ENCODE data around the gene ZFP62.
"Not testable (repeated sequence)": the region's sequence is repeated elsewhere in the genome, so short reads cannot be mapped to it uniquely, and the experiment has no call there.

Gene ZFP62

GRCh38 chr5:180860887-180861822, at the start of gene ZFP62:
TSS of gene ZFP62 (minus strand) at chr5:180861276. CDS start at chr5:180861219, 57 bp downstream.
- no peaks in the 10 kb centered on the region for H3K27me3 Mint-ChIP-seq
- peaks cover 17% of the 10 kb centered on the region for H3K4me1 Mint-ChIP-seq (ENCODE audit: low read depth)
- peak within 1 kb of the TSS; percentile 94 for H3K4me3 Mint-ChIP-seq
- peaks cover under 1% of the 10 kb centered on the region for H3K36me3 Mint-ChIP-seq
- H3K27ac Mint-ChIP-seq, result peak within 1 kb of the TSS; percentile 92
- H3K9me3 Mint-ChIP-seq (ENCODE audit: low read depth), result no peaks in the 10 kb centered on the region

- Mint-ChIP-seq H3K4me3 (no peak overlapping the region), H3K36me3 (no peaks in the 10 kb centered on the region), H3K4me1 (ENCODE audit: low read depth) (no peaks in the 10 kb centered on the region), H3K27me3 (peaks cover 4% of the 10 kb centered on the region), H3K9me3 (ENCODE audit: low read depth) (no peaks in the 10 kb centered on the region), H3K27ac (no peak overlapping the region)
These were observed 49.7 kb upstream of the ZFP62 start for GRCh38 chr5:180910735-180911134.

GRCh38 chr5:180910182-180910581, 49.1 kb upstream of the ZFP62 start:
- no peaks in the 10 kb centered on the region for H3K36me3 Mint-ChIP-seq
- H3K27me3 Mint-ChIP-seq, result peaks cover 5% of the 10 kb centered on the region
- H3K4me3 Mint-ChIP-seq, result no peak overlapping the region
- no peaks in the 10 kb centered on the region for H3K9me3 Mint-ChIP-seq (ENCODE audit: low read depth)
- no peak overlapping the region for H3K27ac Mint-ChIP-seq
- no peaks in the 10 kb centered on the region for H3K4me1 Mint-ChIP-seq (ENCODE audit: low read depth)

DNA sequence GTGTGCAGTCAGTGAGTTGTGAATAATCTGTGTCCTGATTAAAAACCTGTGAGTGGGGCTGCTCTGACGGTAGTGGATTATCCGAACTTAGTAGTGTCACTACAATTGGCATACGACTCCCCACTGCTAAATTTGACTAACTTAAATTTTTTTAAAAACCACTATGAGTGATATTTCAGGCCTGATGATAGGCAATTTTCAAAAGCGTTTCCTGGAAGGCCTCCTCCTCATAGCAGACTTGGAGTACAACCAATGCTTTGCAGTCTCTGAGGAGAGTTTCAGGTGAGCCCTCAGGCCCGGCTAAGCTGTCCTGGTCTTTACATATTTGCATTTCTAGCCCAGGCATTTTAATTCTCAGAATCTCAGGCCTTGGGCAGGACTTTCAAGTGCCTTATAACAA, 48.7 kb upstream of the ZFP62 start:
- no peaks in the 10 kb centered on the region for H3K9me3 Mint-ChIP-seq (ENCODE audit: low read depth)
- peaks cover 5% of the 10 kb centered on the region for H3K27me3 Mint-ChIP-seq
- H3K27ac Mint-ChIP-seq, result no peak overlapping the region
- no peaks in the 10 kb centered on the region for H3K36me3 Mint-ChIP-seq
- H3K4me3 Mint-ChIP-seq, result no peak overlapping the region
- H3K4me1 Mint-ChIP-seq (ENCODE audit: low read depth), result no peaks in the 10 kb centered on the region

DNA sequence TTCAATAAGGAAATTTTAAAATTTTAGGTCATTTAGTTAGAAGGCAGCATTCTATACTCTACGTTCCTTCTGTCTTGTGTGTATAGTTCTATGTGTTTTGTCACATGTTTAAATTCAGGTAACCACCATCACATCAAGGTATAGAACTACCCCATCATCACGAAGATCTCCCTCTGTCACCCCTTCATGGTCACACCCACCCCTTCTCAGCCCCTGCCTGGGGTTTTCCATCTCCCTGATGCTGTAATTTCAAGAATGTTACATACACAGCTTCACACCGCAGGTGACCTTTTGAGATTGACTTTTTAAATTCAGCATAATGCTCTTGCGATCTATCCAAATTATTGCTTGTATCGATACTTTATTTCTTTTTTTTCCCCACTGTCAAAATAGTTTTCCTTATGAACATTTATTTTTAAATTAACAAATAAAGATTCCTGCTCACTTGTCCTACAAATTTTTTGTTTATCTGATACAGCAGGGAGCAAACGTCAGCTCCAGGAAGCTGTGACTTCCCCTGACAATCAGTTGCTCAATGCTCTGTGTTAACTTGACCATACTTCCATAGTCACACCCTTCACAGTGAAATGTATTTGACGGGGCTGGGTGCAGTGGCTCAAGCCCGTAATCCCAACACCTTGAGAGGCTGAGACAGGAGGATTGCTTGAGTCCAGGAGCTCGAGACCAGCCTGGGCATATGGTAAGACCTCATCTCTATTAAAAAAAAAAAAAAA, 48.1 kb upstream of the ZFP62 start:
- Mint-ChIP-seq H3K27me3 (peaks cover 5% of the 10 kb centered on the region), H3K27ac (no peak overlapping the region), H3K9me3 (ENCODE audit: low read depth) (no peaks in the 10 kb centered on the region), H3K36me3 (no peaks in the 10 kb centered on the region), H3K4me3 (no peak overlapping the region), H3K4me1 (ENCODE audit: low read depth) (no peaks in the 10 kb centered on the region)

DNA sequence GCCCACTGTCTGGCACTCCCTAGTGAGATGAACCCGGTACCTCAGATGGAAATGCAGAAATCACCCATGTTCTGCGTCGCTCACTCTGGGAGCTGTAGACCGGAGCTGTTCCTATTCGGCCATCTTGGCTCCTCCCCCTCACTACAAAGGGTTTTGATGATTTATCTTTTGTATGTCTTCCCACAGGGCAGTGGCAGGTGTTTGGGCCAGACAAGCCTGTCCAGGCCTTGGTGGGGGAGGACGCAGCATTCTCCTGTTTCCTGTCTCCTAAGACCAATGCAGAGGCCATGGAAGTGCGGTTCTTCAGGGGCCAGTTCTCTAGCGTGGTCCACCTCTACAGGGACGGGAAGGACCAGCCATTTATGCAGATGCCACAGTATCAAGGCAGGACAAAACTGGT, 47.3 kb upstream of the ZFP62 start:
- Mint-ChIP-seq H3K36me3 (no peaks in the 10 kb centered on the region), H3K4me3 (no peak overlapping the region), H3K27me3 (peaks cover 5% of the 10 kb centered on the region), H3K4me1 (ENCODE audit: low read depth) (no peaks in the 10 kb centered on the region), H3K27ac (no peak overlapping the region), H3K9me3 (ENCODE audit: low read depth) (no peaks in the 10 kb centered on the region)

DNA sequence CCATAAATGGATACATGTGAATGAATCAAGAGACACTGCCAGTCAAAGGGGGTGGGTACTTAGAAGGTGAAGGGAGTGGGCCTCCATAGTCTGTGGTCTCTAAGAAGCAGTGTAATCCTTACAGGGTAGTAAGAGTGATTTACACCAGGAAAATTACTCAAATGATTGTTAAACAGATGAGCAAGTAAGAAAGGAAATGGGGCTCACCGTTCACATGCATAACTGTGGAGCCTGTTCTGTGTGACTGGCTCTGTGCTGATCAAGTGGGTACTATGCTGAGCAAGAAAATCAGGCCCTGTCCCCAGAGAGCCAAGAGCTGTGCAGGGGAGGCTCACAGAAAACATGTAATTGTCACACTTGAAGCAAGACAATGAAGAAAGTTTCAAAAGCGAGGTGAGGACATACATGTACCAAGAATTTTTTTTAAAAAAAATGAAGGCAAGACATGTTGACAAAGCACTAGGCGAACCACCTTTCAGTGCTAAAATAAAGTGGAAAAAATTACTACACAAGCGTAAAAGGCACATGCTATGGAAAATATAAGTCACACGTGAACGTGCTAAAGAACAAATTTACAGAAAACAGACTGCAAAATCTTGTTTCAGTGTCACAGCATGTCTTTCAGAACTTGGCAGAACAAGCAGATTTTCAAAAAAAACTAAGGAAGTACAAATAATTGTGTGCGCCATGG, 40.4 kb upstream of the ZFP62 start:
- no peaks in the 10 kb centered on the region for H3K4me1 Mint-ChIP-seq (ENCODE audit: low read depth)
- peaks cover 1% of the 10 kb centered on the region for H3K27me3 Mint-ChIP-seq
- H3K27ac Mint-ChIP-seq, result no peak overlapping the region
- H3K36me3 Mint-ChIP-seq, result no peaks in the 10 kb centered on the region
- H3K4me3 Mint-ChIP-seq, result no peak overlapping the region
- H3K9me3 Mint-ChIP-seq (ENCODE audit: low read depth), result no peaks in the 10 kb centered on the region

GRCh38 chr5:180900178-180900577, 39.1 kb upstream of the ZFP62 start:
- Mint-ChIP-seq H3K27me3 (no peaks in the 10 kb centered on the region), H3K9me3 (ENCODE audit: low read depth) (no peaks in the 10 kb centered on the region), H3K27ac (no peak overlapping the region), H3K36me3 (no peaks in the 10 kb centered on the region), H3K4me1 (ENCODE audit: low read depth) (no peaks in the 10 kb centered on the region), H3K4me3 (no peak overlapping the region)

DNA sequence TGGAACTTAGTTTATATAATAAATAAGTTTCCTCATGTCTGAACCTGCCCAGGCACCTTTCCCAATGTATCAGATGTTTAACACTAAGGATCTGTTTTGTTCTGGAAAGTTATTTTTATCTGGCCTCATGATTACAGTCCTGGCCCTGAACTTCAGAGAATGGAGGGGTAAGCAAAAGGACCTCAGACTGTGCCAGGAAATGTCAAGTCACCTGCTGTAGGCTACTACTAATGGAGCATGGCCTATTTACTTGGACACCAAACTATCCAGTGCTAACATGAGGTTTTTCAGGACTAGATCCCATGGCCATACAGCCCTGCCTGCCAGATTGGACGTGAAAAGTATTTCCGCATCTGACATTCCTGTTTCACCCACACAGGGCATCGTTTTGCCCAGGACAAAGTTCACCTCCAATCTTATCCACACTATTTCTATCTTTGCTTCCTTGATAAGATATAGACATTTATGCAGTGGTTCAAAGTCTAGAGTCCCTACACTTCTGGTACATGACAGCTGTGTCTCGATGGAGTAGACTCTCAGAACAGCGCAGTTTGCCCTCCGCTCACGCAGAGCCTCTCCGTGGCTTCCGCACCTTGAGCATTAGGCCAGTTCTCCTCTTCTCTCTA, 37.7 kb upstream of the ZFP62 start, which contains the start of gene BTNL8:
Gene BTNL8 (plus strand): TSS at position 539 of the 626 bp plus-strand sequence. CDS start 152 bp downstream, outside the sequence.
- no peaks in the 10 kb centered on the region for H3K27me3 Mint-ChIP-seq
- no peaks in the 10 kb centered on the region for H3K4me1 Mint-ChIP-seq (ENCODE audit: low read depth)
- no peak within 1 kb of the TSS for H3K4me3 Mint-ChIP-seq
- no peaks in the 10 kb centered on the region for H3K9me3 Mint-ChIP-seq (ENCODE audit: low read depth)
- no peaks in the 10 kb centered on the region for H3K36me3 Mint-ChIP-seq
- H3K27ac Mint-ChIP-seq, result no peak within 1 kb of the TSS

GRCh38 chr5:180895330-180895729, 34.3 kb upstream of the ZFP62 start:
- H3K4me3 Mint-ChIP-seq; H3K9me3 Mint-ChIP-seq (ENCODE audit: low read depth); H3K27me3 Mint-ChIP-seq; H3K4me1 Mint-ChIP-seq (ENCODE audit: low read depth); H3K27ac Mint-ChIP-seq; H3K36me3 Mint-ChIP-seq: not testable (repeated sequence)

DNA sequence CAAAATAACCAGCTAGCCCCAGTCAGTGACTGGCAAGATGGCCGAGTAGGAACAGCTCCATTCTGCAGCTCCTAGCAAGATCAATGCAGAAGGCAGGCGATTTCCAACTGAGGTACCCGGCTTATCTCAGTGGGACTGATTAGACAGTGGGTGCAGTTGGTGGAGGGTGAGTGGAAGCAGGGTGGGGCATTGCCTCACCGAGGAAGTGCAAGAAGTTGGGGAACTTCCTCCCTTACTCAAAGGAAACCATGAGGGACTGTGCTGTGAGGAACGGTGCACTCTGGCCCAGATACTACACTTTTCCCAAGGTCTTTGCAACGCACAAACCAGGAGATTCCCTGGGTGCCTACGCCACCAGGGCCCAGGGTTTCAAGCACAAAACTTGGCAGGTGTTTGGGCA, 28.3 kb upstream of the ZFP62 start:
- H3K27me3 Mint-ChIP-seq, result peaks cover 15% of the 10 kb centered on the region
- no peak overlapping the region for H3K27ac Mint-ChIP-seq
- H3K36me3 Mint-ChIP-seq, result peaks cover 2% of the 10 kb centered on the region
- H3K4me3 Mint-ChIP-seq, result no peak overlapping the region
- H3K9me3 Mint-ChIP-seq (ENCODE audit: low read depth), result no peaks in the 10 kb centered on the region
- no peaks in the 10 kb centered on the region for H3K4me1 Mint-ChIP-seq (ENCODE audit: low read depth)

DNA sequence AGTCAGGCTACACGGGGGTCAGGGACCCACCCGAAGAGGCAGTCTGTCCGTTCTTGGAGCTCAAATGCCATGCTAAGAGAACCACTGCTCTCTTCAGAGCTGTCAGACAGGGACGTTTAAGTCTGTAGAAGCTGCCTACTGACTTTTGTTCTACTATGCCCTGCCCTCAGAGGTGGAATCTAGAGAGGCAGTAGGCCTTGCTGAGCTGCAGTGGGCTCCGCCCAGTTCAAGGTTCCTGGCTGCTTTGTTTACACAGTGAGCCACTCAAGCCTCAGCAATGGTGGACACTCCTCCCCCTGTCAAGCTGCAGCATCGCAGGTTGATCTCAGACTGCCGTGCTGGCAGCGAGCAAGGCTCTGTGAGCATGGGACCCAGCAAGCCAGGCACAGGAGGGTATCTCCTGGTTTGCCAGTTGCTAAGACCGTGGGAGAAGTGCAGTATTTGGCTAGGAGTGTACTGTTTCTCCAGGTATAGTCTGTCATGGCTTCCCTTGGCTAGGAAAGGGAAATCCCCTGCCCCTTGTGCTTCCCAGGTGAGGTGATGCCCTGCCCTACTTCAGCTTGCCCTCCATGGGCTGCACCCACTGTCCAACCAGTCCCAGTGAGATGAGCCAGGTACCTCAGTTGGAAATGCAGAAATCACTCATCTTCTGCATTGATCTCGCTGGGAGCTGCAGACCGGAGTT, 24.9 kb upstream of the ZFP62 start:
- H3K4me3 Mint-ChIP-seq; H3K36me3 Mint-ChIP-seq; H3K4me1 Mint-ChIP-seq (ENCODE audit: low read depth); H3K27ac Mint-ChIP-seq; H3K9me3 Mint-ChIP-seq (ENCODE audit: low read depth): not testable (repeated sequence)
- peaks cover 20% of the 10 kb centered on the region for H3K27me3 Mint-ChIP-seq

DNA sequence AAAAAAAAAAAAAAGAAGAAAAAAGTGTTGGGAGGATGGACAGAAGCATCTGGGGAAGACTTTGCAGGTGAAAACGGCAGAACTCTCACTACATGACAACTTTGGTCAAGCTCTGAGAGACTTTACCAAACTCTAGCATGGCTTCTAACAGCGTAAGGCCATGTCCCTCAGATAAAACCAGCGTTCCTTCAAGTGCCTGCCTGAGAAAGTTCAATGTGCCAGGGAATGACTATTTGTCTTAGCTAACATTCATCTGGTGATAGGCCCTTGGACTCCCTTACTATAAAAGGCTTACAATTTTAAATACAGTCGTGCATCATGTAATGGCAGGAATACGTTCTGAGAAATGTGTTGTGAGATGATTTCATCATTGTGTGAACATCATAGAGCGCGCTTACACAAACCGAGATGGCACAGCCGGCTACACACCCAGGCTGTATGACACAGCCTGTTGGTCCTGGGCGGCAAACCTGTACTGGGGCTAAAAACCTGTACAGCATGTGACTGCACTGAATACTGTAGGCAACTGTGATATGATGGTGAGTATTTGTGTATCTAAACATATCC, 14.9 kb upstream of the ZFP62 start:
- H3K4me1 Mint-ChIP-seq (ENCODE audit: low read depth), result no peaks in the 10 kb centered on the region
- no peaks in the 10 kb centered on the region for H3K36me3 Mint-ChIP-seq
- no peaks in the 10 kb centered on the region for H3K9me3 Mint-ChIP-seq (ENCODE audit: low read depth)
- no peak overlapping the region for H3K27ac Mint-ChIP-seq
- H3K4me3 Mint-ChIP-seq, result no peak overlapping the region
- H3K27me3 Mint-ChIP-seq, result peaks cover 2% of the 10 kb centered on the region

Measured in activated naive CD8-positive, alpha-beta T cell (primary cell).